ENCODE measurements around the gene ANXA2. TPM values are rescaled to one million over a fixed set of nuclear protein-coding genes. Genes with fewer than 3 reads are reported as not detected.

The ANXA2 gene
- polyA plus RNA-seq, 1 of the 3 experiments (the other 2 are of a cell fraction) = 4,669 TPM

- WGBS (ENCODE audit: low lambda C conversion rate) = 13% methylated on average over 1 of the region's 1 CpG
- CTCF ChIA-PET = interaction anchor here (0.8 to 1.9 kb wide), 2 partner anchors 22 to 609 kb away, joined by 3 to 6 read pairs; no protein-coding TSS in a partner anchor
- H3K4me2 ChIP-seq = no peak overlapping the region
- H3K9ac ChIP-seq = no peak overlapping the region
- H3K9me3 ChIP-seq = no peaks in the 10 kb centered on the region
- POLR2A ChIA-PET = no interaction called here
- H3F3A ChIP-seq (replicated peaks; ENCODE audit: insufficient read depth) = no peaks in the 10 kb centered on the region
- no peaks in the 10 kb centered on the region for H3K9me2 ChIP-seq
- TF ChIP-seq JUND (IDR thresholded peaks at IDR 0.05) (no peak), MEF2A (IDR thresholded peaks at IDR 0.05; ENCODE audit: borderline replicate concordance, low read depth) (no peak), USF1 (IDR thresholded peaks at IDR 0.05; ENCODE audit: borderline replicate concordance, low read depth) (peak; percentile 61; the same call in 1 of the 2 replicates)
- H2AFZ ChIP-seq (ENCODE audit: low read depth) = no peak overlapping the region
- H3K4me1 ChIP-seq (ENCODE audit: control insufficient read depth in 1 of 2, insufficient read depth in 2 of 2, low read depth in 1 of 2, low read length in 1 of 2) = peaks cover 0 to 7% of the 10 kb centered on the region in 2 experiments; a peak in 1 of 4 replicates
- no peaks in the 10 kb centered on the region for H4K20me1 ChIP-seq (ENCODE audit: insufficient read depth)
- no peak overlapping the region for H3K27ac ChIP-seq (ENCODE audit: low read depth in 2 of 2, low read length in 1 of 2)
- no peaks in the 10 kb centered on the region for H3K36me3 ChIP-seq (replicated peaks in 1 of 2; ENCODE audit: control insufficient read depth in 1 of 2, insufficient read depth in 2 of 2, low read length in 1 of 2)
- no peak for DNase-seq
- H3K27me3 ChIP-seq (ENCODE audit: insufficient read depth) = no peaks in the 10 kb centered on the region
- H3K4me3 ChIP-seq (ENCODE audit: low read depth in 2 of 2, low read length in 1 of 2) = no peak overlapping the region
- H3K79me2 ChIP-seq (ENCODE audit: insufficient read depth) = no peaks in the 10 kb centered on the region
Observed at GRCh38 chr15:60301024-60301423, 96.8 kb downstream of the ANXA2 start.

- POLR2A ChIA-PET = no interaction called here
- CTCF ChIA-PET = interaction anchor here (1.2 to 1.9 kb wide), 4 partner anchors 24 to 558 kb away, joined by 3 to 6 read pairs (median 4); no protein-coding TSS in a partner anchor
- Histone ChIP-seq H3K27me3 (ENCODE audit: insufficient read depth) (no peaks in the 10 kb centered on the region; the same call in 1 of the 2 replicates), H3K36me3 (replicated peaks in 1 of 2; ENCODE audit: control insufficient read depth in 1 of 2, insufficient read depth in 2 of 2, low read length in 1 of 2) (no peaks in the 10 kb centered on the region), H2AFZ (ENCODE audit: low read depth) (no peak overlapping the region), H3K9me2 (no peaks in the 10 kb centered on the region), H3F3A (replicated peaks; ENCODE audit: insufficient read depth) (no peaks in the 10 kb centered on the region), H3K9me3 (no peaks in the 10 kb centered on the region), H3K27ac (ENCODE audit: low read depth in 2 of 2, low read length in 1 of 2) (no peak overlapping the region), H3K4me1 (ENCODE audit: control insufficient read depth in 1 of 2, insufficient read depth in 2 of 2, low read depth in 1 of 2, low read length in 1 of 2) (peaks cover 0 to 7% of the 10 kb centered on the region in 2 experiments; a peak in 1 of 4 replicates), H3K4me2 (no peak overlapping the region), H4K20me1 (ENCODE audit: insufficient read depth) (no peaks in the 10 kb centered on the region), H3K9ac (no peak overlapping the region), H3K4me3 (ENCODE audit: low read depth in 2 of 2, low read length in 1 of 2) (no peak overlapping the region), H3K79me2 (ENCODE audit: insufficient read depth) (no peaks in the 10 kb centered on the region)
- TF ChIP-seq MAX (IDR thresholded peaks at IDR 0.05; ENCODE audit: low read depth) (no peak), FOXJ3 (CRISPR knock-in tag; IDR thresholded peaks at IDR 0.05) (no peak), SMC3 (IDR thresholded peaks at IDR 0.05; ENCODE audit: low read depth, low read length) (no peak), USF1 (IDR thresholded peaks at IDR 0.05; ENCODE audit: borderline replicate concordance, low read depth) (no peak), ELF1 (IDR thresholded peaks at IDR 0.05) (no peak), TAF1 (IDR thresholded peaks at IDR 0.05; ENCODE audit: borderline replicate concordance, low read depth, low read length) (no peak)
- whole genome bisulfite sequencing (ENCODE audit: low lambda C conversion rate) = 28% methylated on average over 18 of the region's 18 CpGs
- DNase-seq = peak; percentile 44
Observed at GRCh38 chr15:60299452-60300047, 98.2 kb downstream of the ANXA2 start.

Small RNAs within 50 kb of the gene (small RNA-seq; reads per million reads assigned to genes)
- gene AC087385.3 = 0 to 0.52 (median 0) reads per million in 7 experiments

Other genes with a start within 250 kb of the ANXA2 start
- 18.0 and 19.0 TPM in 2 replicates for gene ICE2, start 81.2 kb upstream of the ANXA2 start, polyA plus RNA-seq (2012; rRNA removed)